Stimulated activated CD8-positive, alpha-beta memory T cell treated with anti-CD3 and anti-CD28 coated beads, Interleukin-4, amount 100 ng/mL, for 24 hours (primary cell): ENCODE data around the gene WDFY4.

Experiments used
- DNase-seq: peaks from one replicate; pipeline ENCODE4 v3.0.0-alpha.2; 2020; ENCODE audit warnings: low read depth

The WDFY4 gene

DNA sequence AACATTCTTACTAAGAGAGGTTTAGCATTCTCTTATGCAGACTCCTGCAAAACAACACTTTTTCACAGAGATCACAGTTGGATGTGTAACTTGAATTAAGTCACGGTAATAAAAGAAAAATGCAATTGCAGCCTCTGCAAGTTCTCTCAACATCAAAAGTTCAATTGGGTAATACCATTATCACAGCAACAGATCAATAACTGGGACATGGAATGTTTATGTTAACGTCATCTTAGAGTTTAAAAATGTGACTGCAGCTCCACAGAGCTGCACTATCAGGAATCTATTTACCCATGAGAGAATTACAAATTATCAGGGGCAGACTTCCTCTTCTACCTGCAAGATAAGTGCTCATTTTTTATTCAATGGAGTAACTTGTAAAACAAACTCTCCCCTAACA is 344.0 kb downstream of the WDFY4 start:
- DNase-seq: no peak

DNA sequence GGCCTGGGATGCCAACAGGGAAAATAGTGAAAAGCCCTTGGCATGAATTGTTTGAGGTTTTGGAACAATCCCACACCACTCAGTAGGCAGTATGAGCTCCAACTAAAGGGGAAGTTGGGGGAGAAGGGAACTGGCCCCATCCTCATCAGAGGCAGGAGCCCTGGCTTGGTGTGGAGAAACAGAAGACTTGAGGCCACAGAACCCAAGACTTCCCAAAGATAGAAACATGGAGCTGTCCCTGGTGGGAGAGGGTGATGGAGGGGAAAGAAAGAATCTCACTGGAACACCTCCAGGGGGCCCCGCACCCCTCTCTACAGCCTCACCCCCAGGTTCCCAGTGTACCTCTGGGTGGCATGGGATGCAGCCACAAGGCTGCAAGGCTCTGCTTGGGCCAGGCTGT is 345.0 kb downstream of the WDFY4 start:
- DNase-seq: no peak
